GM18505 (cell line): ENCODE measurements around the gene AMTN.
"Not testable (repeated sequence)": the region's sequence is repeated elsewhere in the genome, so short reads cannot be mapped to it uniquely, and the experiment has no call there.

Source experiments
- ATAC-seq: cut with Tn5 transposase; IDR thresholded peaks from one replicate; pipeline ENCODE4 v1.9.1; 2021; ENCODE audit not compliant: unreplicated experiment
- POLR2A ChIP-seq: IDR thresholded peaks from 4 replicates; pipeline ENCODE4 v1.6.1; 2011; ENCODE audit warnings: borderline replicate concordance; ENCODE audit not compliant: insufficient read depth, insufficient read length; ENCODE audit errors: extremely low read depth

Gene AMTN

GRCh38 chr4:70518269-70518668, at the start of gene AMTN:
TSS of gene AMTN (plus strand) at chr4:70518569. CDS start at chr4:70518778, 209 bp downstream.
- no peak for ATAC-seq
- TF ChIP-seq POLR2A, result no peak

- no peak for TF ChIP-seq POLR2A
- ATAC-seq, result no peak
Measured at GRCh38 chr4:70471897-70472296, 46.5 kb upstream of the AMTN start, which contains the start of gene MUC7. TSS of gene MUC7 (plus strand) at chr4:70472197. CDS start at chr4:70474022, 1,825 bp downstream.

- no peak for ATAC-seq
- TF ChIP-seq POLR2A, result no peak
Measured at GRCh38 chr4:70473679-70474078, 44.7 kb upstream of the AMTN start.

- TF ChIP-seq POLR2A, result no peak
- no peak for ATAC-seq
Measured at GRCh38 chr4:70488748-70489147, 29.6 kb upstream of the AMTN start.

- no peak for TF ChIP-seq POLR2A
- no peak for ATAC-seq
Measured at GRCh38 chr4:70496231-70496630, 22.1 kb upstream of the AMTN start.

- not testable (repeated sequence) for ATAC-seq
Measured at GRCh38 chr4:70501838-70502237, 16.5 kb upstream of the AMTN start.

- no peak for ATAC-seq
- TF ChIP-seq POLR2A, result no peak
Measured at GRCh38 chr4:70504733-70505132, 13.6 kb upstream of the AMTN start.

- TF ChIP-seq POLR2A, result no peak
- ATAC-seq, result peak; percentile 92
Measured at GRCh38 chr4:70505151-70505748, 13.1 kb upstream of the AMTN start.

- no peak for ATAC-seq
- no peak for TF ChIP-seq POLR2A
Measured at GRCh38 chr4:70508801-70509200, 9.6 kb upstream of the AMTN start.

GRCh38 chr4:70511365-70511764, 7.0 kb upstream of the AMTN start:
- no peak for ATAC-seq
- TF ChIP-seq POLR2A, result no peak

- TF ChIP-seq POLR2A, result no peak
- ATAC-seq, result no peak
Measured at GRCh38 chr4:70515367-70516250, 2.8 kb upstream of the AMTN start.

GRCh38 chr4:70518716-70519115, 347 bp downstream of the AMTN start:
- TF ChIP-seq POLR2A, result no peak
- ATAC-seq, result no peak

GRCh38 chr4:70522626-70523025, 4.3 kb downstream of the AMTN start:
- TF ChIP-seq POLR2A, result no peak
- no peak for ATAC-seq

GRCh38 chr4:70530997-70531396, 12.6 kb downstream of the AMTN start:
- no peak for TF ChIP-seq POLR2A
- ATAC-seq, result no peak
